GM19372 (cell line): ENCODE data around the gene CAMK4.

Experiments used
- ATAC-seq: cut with Tn5 transposase; IDR thresholded peaks from one replicate; pipeline ENCODE4 v1.9.1; 2021; ENCODE audit warnings: mild to moderate bottlenecking, low read depth, moderate library complexity; ENCODE audit not compliant: unreplicated experiment

The CAMK4 gene

DNA sequence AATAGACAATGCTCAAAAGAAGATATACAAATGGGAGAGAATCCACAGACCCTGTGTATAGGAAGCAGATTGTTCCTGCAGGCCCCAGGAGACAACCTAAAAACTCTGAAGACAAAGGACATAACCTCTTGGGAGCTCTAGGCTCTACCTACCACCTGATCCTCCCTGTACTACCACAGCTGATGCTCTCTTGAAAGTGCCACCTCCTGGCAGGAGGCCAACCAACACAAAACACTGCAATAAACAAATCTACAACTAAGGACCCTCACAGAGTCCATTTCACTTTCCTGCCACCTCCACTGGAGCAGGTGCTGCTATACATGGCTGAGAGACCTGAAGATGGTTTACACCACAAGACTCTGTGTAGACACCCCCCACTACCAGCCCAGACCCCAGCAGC is 239.1 kb downstream of the CAMK4 start:
- no peak for ATAC-seq

DNA sequence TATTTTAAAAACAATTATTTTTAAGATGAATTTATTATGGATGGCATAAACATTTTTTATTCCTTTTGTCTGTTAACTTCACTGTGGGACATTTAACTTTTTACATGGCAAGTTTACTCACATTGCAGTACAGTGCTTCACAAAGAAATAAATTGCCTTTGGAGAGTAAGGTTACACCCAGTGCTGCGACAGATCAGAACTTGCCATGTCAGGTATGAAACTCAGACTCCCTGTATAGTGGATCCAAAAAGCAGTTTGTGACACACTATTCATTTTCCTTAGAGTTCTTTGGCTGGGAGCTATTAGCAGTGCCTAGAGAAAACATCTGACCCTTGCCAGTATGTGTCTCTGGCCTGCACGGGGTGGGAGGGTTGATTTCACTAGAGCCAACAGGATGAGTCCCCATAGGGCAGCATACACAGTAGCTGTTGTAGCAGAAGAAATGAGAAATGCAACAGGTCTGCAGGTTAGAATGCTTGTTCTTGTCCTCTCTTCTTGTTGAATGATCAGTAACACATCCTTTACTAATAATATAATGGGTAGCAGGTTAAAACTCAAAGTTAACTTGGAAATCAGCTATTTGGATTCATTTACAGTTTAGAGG is 245.2 kb downstream of the CAMK4 start:
- no peak for ATAC-seq

DNA sequence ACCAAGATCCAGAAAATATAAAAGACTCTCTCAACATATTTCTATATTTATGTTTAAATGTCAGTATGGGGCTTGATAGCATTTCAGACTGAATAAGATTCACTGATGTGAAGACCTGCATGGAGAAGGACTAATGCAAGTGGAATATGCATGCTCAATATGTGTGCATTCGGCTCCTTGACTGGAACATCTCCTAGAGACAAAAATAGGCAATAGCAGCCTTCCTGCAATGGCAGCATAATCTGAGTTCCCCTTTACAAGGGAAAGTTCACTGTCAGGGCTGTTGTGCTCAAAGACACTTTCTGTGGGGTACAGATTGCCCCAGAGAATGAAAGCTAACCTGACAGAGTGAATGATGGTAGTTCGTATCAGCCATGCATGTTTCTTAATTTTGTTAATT is 245.7 kb downstream of the CAMK4 start:
- ATAC-seq = no peak

DNA sequence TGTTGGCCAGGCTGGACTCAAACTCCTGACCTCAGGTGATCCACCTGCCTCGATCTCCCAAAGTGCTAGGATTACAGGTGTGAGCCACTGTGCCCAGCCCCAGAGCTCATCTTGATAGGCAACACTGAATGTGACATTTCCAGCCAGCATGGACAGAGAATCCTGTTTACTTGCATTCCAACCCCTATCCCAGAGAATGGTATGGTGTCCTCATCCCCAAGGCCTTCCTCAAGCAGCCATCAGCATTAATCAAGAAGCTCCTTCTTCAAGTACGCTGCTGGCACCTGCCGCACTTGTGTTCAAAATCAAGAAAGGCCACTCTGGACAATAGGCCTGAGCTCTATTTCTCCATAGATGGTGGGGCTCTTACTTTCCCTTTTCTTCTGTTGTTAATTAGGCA is 247.9 kb downstream of the CAMK4 start:
- no peak for ATAC-seq

DNA sequence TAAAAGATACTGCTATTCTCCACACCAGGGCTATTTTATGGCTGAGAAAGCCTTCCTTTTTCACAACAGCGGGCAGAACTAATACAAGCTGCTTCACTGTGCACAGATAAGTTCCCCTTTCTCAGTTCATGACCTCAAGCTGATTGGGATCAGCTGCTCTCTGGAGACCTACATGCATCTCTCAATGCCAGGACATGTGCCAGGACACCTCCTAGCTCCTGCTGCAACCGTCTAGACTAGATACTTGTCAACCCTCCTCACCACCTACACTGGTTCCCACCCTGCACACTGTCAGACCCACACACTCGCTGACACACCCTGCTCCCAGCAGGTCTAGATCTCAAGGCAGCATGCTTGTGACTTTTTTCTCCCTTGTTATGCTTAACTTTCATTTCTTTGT is 248.4 kb downstream of the CAMK4 start:
- no peak for ATAC-seq

DNA sequence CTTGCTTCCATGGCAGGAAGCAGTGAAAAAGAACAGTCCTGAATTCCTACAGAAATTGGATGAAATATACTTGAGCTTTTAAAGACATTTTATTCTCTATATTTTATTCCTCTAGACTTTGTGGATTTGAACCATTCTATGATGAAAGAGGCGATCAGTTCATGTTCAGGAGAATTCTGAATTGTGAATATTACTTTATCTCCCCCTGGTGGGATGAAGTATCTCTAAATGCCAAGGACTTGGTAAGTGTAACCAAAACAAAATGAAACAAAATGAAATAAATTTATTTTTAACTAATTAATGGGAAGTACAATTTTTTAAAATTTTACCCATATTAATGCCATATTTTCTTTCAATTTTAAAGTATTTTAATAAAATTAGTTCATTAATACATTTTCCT is 254.1 kb downstream of the CAMK4 start:
- no peak for ATAC-seq

DNA sequence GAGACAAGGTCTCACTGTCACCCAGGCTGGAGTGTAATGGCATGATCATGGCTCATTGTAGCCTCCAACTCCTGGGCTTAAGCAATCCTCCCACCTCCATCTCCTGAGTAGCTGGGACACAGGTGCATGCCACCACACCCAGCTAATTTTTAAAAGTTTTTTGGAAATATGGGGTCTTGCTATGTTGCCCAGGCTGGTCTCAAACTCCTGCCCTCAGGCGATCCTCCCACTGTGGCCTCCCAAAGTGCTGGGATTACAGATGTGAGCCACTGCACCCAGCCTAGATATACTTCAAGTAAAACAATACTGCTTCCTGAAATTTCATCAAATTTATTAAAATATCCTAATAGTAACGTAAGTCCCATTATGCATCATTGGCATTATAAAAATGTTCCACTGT is 254.7 kb downstream of the CAMK4 start:
- no peak for ATAC-seq

DNA sequence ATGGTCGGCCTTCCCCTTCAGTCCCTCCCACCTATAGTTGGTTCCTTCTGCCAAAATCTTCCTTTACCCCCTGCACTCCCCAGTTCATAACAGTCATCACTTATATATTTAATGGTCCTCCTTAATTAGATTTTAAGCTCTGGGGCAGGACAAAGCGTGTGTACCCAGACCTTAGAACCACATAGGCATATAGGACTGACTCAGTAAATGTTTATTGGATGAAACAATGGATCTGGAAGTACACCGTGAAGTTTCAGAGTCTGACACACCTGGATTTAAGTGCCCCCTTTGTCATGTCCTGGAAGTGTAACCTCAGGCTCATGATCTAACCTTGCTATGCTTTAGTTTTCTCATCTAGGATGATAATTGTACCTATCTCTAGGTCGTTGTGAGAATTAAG is 256.2 kb downstream of the CAMK4 start:
- no peak for ATAC-seq

DNA sequence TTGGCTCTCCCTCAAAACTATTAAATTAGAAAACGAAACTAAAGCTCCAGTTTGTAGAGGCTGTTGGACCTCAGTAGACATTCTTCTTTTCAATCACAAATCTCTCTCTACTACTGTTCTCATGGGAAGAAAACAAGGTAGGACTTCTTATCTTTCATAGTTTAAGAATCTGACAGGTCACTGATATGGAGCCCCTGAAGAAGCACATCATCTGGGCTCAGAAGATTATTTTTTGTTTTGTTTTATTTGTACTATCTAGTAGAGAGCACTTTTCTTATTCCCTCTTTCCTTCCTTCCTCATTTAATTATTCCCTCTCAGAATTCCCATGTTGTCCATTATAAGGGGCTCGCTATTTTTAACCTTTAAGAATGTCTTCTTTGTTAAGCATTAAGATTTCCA is 261.9 kb downstream of the CAMK4 start:
- ATAC-seq = no peak

DNA sequence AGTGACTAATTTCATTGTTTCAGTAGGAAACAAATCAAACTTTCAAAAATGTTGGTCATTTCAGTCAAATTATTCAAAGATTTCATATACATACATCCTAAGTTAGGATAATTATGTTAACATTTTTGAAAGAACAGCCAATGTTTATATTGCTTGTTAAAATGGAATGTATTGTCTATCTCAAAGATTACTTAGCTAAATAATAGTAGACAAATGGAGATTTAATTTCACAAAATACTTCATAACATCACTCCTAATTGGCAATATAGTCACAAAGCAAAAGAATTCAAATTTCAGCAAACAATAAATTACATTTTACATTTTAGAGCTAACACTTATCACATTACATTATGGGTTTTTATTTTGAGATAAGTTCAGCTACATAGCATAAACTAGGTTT is 262.7 kb downstream of the CAMK4 start:
- no peak for ATAC-seq

DNA sequence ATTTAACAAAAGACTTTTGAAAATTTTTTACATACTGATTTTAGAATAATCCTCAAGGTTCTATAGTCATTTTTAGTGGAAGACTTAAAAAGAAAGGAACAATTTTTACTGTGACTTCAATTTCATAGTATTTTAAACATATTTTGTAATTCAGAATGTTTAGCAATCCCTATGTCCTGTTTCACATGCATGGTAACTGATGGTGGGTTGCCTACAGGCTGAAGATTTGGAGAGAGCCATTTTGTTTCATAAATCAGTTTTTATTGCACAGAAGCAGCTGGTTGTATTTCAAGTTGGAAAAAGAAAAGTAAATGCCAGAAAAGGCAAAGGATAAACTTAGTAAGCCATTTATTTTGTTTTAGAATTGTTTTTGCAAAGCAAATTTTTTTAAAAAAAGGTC is 264.2 kb downstream of the CAMK4 start:
- no peak for ATAC-seq

DNA sequence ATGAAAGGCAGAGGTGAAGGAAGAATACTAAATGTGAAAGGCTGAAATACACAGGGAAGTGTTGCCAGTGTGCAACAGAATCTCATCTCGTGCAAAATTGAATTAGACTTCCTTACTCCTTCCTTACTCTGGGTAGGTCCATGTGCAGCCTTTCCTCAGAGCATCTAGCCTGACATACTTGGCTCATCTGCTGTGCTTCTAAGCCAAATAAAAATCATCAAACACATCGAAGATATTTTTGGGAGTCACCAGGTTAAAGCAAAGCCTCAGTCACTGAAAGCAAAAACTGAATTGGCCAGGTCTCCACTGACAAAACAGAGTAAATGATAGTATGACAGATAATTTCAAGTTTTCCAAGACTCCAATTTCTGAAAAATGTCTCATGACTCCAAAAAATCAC is 268.8 kb downstream of the CAMK4 start:
- no peak for ATAC-seq

DNA sequence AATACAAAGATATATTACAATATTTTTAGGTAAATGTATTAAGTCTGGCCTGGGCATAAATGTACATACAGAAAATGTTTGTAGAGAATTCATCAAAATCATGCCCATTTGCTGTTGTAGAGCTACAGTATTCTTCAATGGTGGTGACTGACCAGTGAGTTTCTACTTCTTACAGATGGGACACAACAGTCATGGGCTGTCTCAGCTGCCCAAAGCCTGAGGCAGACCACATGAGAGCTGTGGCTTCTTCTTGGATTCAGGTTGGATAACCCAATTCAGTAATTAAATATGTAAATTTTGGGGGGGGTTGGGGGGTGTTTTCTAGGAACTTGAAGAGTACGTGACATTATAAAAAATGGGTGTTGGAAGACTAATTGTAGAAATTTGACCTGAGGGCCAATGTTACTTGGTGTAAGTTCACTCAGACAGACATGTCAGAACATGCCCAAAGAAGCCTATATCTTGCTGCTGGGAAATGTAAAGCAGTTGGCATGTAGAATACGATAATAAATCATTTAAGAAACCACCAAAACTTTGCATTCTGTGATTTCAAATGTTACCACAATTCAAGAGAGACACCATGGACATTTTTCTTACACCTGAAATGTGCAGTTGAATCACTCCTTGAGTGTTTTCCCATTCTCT is 270.3 kb downstream of the CAMK4 start:
- no peak for ATAC-seq

DNA sequence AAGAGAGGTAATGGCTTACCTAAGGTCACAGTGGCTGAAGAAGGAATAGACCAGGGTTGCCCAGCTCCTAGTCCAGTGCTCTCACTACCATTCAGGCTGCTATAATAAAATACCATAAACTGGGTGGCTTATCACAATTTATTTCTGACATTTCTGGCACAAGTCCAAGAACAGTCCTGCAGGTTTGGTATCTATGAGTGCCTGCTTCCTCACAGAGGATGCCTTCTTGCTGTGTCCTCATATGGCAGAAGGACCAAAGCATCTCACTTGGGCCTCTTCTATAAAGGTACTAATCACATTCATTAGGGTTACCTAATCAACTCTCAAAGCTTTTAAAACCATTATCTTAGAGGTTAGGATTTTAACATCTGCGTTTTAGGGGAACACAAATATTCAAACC is 271.0 kb downstream of the CAMK4 start:
- ATAC-seq = no peak

DNA sequence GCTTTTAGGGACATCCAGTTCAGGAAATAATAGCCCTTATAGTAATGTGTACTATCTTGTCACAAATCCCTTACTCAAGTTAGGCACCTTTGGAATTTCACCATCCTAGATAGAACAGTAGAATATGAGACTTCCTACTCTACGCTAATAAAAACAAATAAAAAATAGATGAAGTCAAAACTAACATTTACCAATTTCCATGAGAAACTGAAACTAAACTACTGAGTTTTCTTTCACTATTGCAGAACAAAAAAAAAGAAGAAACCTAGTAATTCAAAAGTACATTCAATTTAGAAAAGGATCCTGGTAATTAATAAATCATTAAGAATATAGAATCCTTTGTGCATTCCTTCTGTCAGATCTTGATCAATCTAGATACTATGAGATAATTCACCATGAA is 274.2 kb downstream of the CAMK4 start:
- ATAC-seq = no peak

DNA sequence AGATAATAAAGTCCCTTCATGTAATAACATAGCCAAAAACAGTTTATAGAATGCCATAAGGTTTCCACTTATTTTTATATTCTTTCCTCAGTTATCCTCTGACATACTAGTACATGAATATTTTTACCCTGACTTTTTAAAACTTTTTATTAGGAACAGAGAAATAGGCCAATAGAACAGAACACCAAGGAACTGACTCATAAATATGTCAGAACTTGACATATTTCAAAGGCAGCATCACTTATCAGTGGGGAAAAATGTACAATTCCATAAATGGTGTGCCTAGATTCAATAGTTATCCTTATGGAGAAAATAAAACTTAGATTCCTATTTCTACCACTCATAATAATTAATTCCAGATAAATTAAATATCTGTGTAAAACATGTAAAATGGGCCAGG is 278.8 kb downstream of the CAMK4 start:
- no peak for ATAC-seq

DNA sequence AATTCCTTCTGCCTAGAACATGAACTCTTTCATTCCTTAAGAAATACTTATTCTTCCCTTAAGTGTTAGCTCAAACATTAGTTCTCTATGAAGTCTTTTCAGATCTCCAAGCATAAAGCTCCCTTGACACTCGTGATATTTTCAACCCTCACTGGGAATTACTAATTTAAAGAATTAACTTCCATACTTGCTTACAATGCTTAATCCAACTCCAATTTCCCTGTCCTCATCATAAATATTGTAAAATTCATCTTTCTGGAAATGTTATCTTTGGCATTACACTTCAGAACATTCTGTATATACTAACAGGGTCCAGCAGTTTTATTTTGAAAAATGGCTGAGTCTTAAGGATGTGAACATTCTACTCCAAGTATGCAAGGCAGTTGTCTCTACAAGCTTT is 280.9 kb downstream of the CAMK4 start:
- no peak for ATAC-seq

DNA sequence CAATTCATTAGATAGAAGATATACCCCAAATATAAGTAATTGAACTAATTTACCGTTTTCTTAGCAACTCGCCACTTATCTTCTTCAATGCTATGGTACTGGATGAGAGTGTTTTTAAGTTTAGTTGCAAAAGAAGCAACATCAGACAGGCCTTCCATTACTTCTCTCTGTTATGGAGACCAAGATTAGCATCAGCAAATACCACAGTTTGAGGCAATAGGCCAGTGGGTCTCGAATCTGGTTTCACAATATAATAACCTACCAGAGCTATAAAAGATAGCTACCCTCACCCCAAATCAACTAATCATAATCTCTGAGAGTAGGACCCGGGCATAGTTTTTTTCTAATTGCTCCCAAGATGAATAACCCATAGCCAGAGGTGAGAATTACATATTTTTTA is 283.1 kb downstream of the CAMK4 start:
- no peak for ATAC-seq

DNA sequence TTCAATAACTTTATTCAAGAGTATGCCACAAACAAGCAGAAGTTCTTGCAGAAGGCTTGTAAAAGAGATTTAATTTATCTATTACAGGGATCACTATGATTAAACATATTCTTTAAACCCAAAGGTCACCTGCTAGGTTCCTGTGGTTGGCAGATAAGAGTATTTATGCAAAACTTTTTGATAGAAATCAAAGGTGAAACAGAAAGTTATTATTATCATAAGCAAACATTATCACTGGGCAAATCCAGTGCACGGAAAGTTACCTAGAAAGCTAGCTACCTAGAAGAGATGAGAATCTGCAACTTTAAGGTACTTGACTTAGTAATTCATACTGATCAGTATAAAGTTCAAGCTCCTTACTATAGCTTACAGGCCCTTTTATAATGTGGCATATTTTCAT is 284.9 kb downstream of the CAMK4 start:
- ATAC-seq = no peak

DNA sequence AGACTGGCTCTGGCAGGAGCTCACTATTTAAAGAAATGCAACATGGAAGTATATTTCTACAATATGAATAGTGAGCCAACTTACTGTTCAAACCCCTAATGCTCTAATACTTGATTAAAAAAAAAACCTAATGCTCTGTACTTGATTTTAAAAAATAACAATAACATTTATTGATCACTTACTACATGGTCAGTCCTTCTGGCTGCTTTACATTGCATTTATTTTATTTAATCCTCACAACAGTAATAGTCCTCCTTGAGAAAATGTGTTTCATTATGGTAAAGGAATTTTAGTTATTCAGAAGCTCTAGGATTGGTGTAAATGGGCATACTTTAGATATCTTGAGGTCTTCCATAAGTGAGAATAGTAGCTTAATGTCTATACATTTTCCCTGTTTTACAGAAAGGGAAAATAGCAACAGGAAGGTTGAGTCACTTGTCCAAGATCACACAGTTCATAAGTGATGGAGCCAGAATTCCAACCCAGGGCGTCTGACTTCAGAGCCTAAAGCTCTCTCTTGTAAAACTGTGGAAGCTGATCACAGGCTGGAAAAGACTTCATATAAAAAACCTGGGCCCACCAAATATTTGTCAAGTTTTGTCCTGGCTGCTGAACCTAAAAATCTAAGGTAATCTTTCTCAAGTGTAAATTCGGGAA is 287.1 kb downstream of the CAMK4 start:
- no peak for ATAC-seq

DNA sequence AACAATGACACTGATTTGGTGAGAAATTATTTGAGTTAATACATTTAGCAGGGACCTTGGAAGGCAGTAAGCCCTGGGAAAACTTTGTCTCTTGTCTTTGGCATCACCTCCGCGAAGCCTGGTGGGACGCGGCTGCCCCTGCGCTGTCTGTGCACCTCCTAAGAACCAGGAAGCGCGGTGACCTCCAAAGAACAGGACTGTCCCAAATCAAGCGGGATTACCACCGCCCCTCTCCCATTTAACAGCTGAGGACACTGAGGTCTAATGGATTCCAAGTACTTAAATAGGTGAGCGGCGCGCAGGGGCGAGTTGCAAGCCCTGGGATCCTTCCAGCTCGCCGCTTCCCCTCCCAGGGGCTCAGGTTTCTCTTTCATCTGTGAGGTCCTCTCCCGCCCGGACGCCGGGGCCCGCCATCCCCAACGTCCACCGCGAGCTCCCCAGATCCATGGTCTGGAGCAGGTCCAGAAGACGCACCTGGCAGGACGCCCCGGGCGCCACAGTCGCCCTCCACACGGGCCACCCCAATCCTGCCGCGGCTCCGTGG is 287.7 kb downstream of the CAMK4 start:
- peak; percentile 23 for ATAC-seq
